ENCODE data around the gene NOX3. TPM values are rescaled to one million over a fixed set of nuclear protein-coding genes. Genes with fewer than 3 reads are reported as not detected.
"Not testable (repeated sequence)": the region's sequence is repeated elsewhere in the genome, so short reads cannot be mapped to it uniquely, and the experiment has no call there.

Gene NOX3
- total and polyA plus RNA-seq, 7 donors: not detected

DNA sequence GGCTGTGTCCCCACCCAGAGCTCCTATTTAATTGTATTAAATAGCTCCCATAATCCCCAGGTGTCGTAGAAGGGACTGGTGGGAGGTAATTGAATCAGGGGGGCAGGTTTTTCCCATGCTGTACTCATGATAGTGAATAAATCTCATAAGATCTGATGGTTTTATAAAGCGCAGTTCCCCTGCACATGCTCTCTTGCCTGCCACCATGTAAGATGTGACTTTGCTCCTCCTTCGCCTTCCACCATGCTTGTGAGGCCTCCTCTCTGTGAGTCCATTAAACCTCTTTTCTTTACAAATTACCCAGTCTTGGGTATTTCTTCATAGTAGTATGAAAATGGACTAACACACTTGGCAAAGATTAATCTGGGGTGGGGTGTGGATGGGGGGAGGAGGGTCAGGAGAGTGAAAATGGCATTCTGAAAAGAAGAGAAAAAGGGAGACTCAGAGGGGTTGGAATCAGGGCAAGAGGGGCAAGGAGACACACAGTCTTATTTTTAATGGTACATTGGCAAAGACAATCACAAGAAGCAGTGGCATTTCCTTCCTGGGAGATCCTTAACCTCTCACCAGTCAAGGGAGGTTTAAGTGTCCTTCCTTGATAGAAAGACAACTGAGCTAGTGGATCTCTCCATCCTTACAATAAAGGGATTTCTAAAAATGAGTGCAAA lies 37.5 kb upstream of the NOX3 start:
- intact Hi-C loops (cut with DNase I): no loop called here
- 87 to 91% (median 90%) methylated on average over 3 of the region's 3 CpGs for WGBS, 3 donors
- DNase-seq (no peak), ATAC-seq (no peak)
- Histone ChIP-seq H3K36me3 (ENCODE audit: insufficient read depth in 1 of 2, low read depth in 1 of 2) (no peaks in the 10 kb centered on the region), H3K4me3 (no peak overlapping the region), H3K27me3 (ENCODE audit: insufficient read depth in 3 of 3, low read length in 2 of 3) (no peaks in the 10 kb centered on the region), H3K9me3 (no peaks in the 10 kb centered on the region), H3K4me1 (no peaks in the 10 kb centered on the region), H3K27ac (peak overlapping the region; percentile 54)
- TF ChIP-seq, protein P1, sequence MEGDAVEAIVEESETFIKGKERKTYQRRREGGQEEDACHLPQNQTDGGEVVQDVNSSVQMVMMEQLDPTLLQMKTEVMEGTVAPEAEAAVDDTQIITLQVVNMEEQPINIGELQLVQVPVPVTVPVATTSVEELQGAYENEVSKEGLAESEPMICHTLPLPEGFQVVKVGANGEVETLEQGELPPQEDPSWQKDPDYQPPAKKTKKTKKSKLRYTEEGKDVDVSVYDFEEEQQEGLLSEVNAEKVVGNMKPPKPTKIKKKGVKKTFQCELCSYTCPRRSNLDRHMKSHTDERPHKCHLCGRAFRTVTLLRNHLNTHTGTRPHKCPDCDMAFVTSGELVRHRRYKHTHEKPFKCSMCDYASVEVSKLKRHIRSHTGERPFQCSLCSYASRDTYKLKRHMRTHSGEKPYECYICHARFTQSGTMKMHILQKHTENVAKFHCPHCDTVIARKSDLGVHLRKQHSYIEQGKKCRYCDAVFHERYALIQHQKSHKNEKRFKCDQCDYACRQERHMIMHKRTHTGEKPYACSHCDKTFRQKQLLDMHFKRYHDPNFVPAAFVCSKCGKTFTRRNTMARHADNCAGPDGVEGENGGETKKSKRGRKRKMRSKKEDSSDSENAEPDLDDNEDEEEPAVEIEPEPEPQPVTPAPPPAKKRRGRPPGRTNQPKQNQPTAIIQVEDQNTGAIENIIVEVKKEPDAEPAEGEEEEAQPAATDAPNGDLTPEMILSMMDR (IDR thresholded peaks at IDR 0.05): no peak

DNA sequence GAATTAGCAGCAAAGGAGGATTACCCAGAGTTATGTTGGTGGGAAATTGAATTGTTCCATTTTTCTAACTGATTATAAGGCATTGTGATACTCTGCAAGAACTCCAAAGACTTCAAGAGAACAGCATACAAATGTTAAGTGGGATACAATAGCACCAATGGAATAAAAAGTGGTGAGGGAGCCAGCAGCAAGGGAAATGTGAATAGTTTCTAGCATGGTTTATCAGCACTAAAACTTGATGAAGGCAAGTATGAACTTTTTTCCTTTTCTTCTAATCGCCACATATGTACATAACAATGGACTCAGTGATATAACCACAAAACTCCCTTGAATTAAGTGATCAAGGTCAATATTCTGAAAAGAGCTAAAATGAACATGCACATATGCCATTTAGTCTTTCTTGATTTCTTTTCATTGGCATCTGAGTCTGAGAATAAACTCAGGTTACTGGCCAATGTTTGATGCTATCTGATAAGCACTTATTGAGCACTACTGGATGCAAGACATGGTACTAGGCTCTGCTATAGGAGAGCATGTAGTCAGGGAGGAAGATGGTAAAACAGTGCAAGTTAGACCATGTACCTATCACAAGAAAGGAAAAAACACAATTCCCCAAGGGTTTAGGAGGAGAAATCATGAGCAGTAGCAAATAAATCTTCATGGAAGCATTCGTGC lies 36.6 kb upstream of the NOX3 start:
- no peaks in the 10 kb centered on the region for H3K4me1 ChIP-seq
- no peaks in the 10 kb centered on the region for H3K36me3 ChIP-seq (ENCODE audit: insufficient read depth in 1 of 2, low read depth in 1 of 2)
- TF ChIP-seq, protein P1 (IDR thresholded peaks at IDR 0.05): no peak
- H3K27me3 ChIP-seq (ENCODE audit: insufficient read depth in 3 of 3, low read length in 2 of 3): no peaks in the 10 kb centered on the region
- ATAC-seq: no peak
- intact Hi-C loops (cut with DNase I): no loop called here
- no peaks in the 10 kb centered on the region for H3K9me3 ChIP-seq
- no peak for DNase-seq
- H3K27ac ChIP-seq: no peak overlapping the region
- WGBS, 3 donors: 79 to 85% (median 83%) methylated on average over 2 of the region's 2 CpGs
- no peak overlapping the region for H3K4me3 ChIP-seq

DNA sequence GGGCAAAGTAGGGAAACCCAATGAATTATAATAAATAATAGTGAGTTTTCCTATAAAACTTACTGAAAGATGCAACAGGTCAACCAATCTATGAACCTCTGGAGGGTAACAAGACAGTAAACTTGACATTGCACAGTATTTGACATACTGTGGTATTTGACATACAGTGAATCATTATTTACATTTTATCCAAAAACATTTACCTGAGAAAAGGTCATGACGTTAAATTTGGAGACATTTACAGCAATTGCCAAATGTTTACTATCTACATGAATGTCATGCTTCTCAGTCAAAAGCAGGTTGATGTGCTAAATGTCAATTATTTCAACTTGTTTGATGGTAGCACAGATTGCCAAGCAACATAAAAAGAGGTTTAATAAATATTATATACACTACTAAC lies 35.8 kb upstream of the NOX3 start:
- 88 to 97% (median 92%) methylated on average over 1 of the region's 1 CpG for WGBS, 3 donors

GRCh38 chr6:155488197-155488596 lies 32.6 kb upstream of the NOX3 start:
- intact Hi-C loops (cut with DNase I); H3K27ac ChIP-seq; H3K27me3 ChIP-seq (ENCODE audit: insufficient read depth in 3 of 3, low read length in 2 of 3); DNase-seq; H3K9me3 ChIP-seq; H3K4me3 ChIP-seq; ATAC-seq; H3K4me1 ChIP-seq; H3K36me3 ChIP-seq (ENCODE audit: insufficient read depth in 1 of 2, low read depth in 1 of 2): not testable (repeated sequence)
- WGBS, 3 donors: 83 to 89% (median 87%) methylated on average over 6 of the region's 6 CpGs

More for the DNA sequence above, 35.8 kb upstream of the NOX3 start:
- intact Hi-C loops (cut with DNase I): no loop called here
- no peak for DNase-seq
- Histone ChIP-seq H3K9me3 (no peaks in the 10 kb centered on the region), H3K36me3 (ENCODE audit: insufficient read depth in 1 of 2, low read depth in 1 of 2) (no peaks in the 10 kb centered on the region), H3K27ac (no peak overlapping the region), H3K4me3 (no peak overlapping the region), H3K4me1 (no peaks in the 10 kb centered on the region), H3K27me3 (ENCODE audit: insufficient read depth in 3 of 3, low read length in 2 of 3) (no peaks in the 10 kb centered on the region)
- no peak for ATAC-seq
- TF ChIP-seq, protein P1 (IDR thresholded peaks at IDR 0.05): no peak

DNA sequence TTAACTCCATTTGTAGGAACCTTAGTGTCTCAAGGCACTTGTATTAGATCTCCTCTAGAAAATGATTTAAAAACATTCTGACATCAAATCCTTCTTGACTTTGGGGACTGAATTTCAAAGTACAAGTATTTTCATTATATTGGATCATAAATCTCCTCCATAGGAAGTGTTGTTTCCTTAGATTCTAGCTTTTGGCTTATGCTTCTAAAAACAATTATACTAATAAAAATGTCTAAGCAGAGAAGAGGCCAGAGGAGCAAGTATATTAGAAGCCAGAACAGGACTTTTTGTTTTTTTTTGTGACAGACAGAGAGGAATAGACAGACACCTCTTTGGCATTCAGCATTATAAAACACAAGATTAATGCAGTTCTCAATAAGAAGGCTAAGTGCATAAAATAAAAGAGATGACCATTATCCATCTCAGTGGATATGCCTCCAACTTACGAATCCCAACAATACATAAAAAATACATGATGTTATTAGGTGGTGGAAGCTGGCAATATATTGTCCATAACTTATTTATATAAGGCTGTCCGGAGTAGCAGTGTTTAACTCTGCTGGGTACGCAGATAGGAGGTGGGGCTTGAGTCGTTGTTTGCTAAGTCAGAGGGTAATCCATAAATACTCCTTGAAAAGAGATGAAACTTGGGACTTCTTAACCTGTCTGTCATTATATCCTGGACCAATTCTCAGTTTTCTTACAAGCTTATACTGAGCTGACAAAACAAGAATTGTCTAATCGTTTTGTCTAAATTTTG lies 31.9 kb upstream of the NOX3 start:
- ATAC-seq: no peak
- Histone ChIP-seq H3K27me3 (ENCODE audit: insufficient read depth in 3 of 3, low read length in 2 of 3) (no peaks in the 10 kb centered on the region), H3K27ac (no peak overlapping the region), H3K9me3 (no peaks in the 10 kb centered on the region), H3K4me3 (no peak overlapping the region), H3K36me3 (ENCODE audit: insufficient read depth in 1 of 2, low read depth in 1 of 2) (no peaks in the 10 kb centered on the region), H3K4me1 (no peaks in the 10 kb centered on the region)
- no peak for DNase-seq
- intact Hi-C loops (cut with DNase I): no loop called here
- 57 to 73% (median 69%) methylated on average over 5 of the region's 5 CpGs for WGBS, 3 donors
- TF ChIP-seq, protein P1 (IDR thresholded peaks at IDR 0.05): no peak
